Gastroesophageal sphincter (tissue), 4 donors: ENCODE measurements around the gene LEFTY2. TPM values are rescaled to one million over a fixed set of nuclear protein-coding genes. Genes with fewer than 3 reads are reported as not detected.

Source experiments
- ATAC-seq: fragments of 150-250 bp; one replicate; pipeline ENCODE4 v1.9.1; 2016; ENCODE audit warnings: mild to moderate bottlenecking, moderate library complexity
- H3K27ac ChIP-seq, 4 donors: fragments of 200-600 bp; sonication (generic) in 3 of 4; 1 replicate in 3 of 4; 2 replicates in 1 of 4; pipeline ENCODE4 v1.5.1; 2016 to 2019
- H3K27me3 ChIP-seq: fragments of 200-600 bp; sonication (generic); one replicate; pipeline ENCODE4 v1.5.1; 2019
- H3K36me3 ChIP-seq, 2 donors: fragments of 200-600 bp; sonication (generic); one replicate each; pipeline ENCODE4 v1.5.1; 2019; ENCODE audit warnings: control low read depth in 1 of 2
- H3K4me1 ChIP-seq, 3 donors: fragments of 200-600 bp; sonication (generic); 1 replicate in 2 of 3; 2 replicates in 1 of 3; pipeline ENCODE4 v1.5.1; 2016 to 2019; ENCODE audit warnings: control low read depth in 2 of 3
- H3K4me3 ChIP-seq, 2 donors: fragments of 200-600 bp; sonication (generic); one replicate each; pipeline ENCODE4 v1.5.1; 2019; ENCODE audit warnings: mild to moderate bottlenecking in 1 of 2, moderate library complexity in 1 of 2
- H3K9me3 ChIP-seq, 3 donors: fragments of 200-600 bp; sonication (generic); one replicate each; pipeline ENCODE4 v1.5.1; 2017 to 2019; ENCODE audit warnings: control low read depth in 2 of 3
- CTCF ChIP-seq, 4 experiments: fragments of 200-600 bp in 2 of 4; fragments of 450-650 bp in 2 of 4; sonication (generic) in 1 of 4; IDR thresholded peaks; one replicate each; pipeline ENCODE4 v1.5.1; 2017 to 2019; ENCODE audit warnings: antibody characterized with exemption in 4 of 4, mild to moderate bottlenecking in 2 of 4, moderate library complexity in 2 of 4
- EP300 ChIP-seq: sonication (generic); formaldehyde crosslinking; IDR thresholded peaks from one replicate; pipeline ENCODE4 v1.6.1; 2017; ENCODE audit warnings: antibody characterized with exemption, mild to moderate bottlenecking
- POLR2A ChIP-seq, 2 donors: fragments of 450-650 bp; IDR thresholded peaks; one replicate each; pipeline ENCODE4 v1.6.1; 2017; ENCODE audit warnings: antibody characterized with exemption in 2 of 2, mild to moderate bottlenecking in 2 of 2, moderate library complexity in 1 of 2
- POLR2AphosphoS5 ChIP-seq: sonication (generic); formaldehyde crosslinking; IDR thresholded peaks from one replicate; pipeline ENCODE4 v1.6.1; 2017; ENCODE audit warnings: antibody characterized with exemption
- WGBS, 2 donors: methylation state at CpG; one replicate each; pipeline ENCODE4 v1.1.5; 2018; ENCODE audit warnings: low coverage in 1 of 2; 5-methylcytosine and 5-hydroxymethylcytosine counted together
- total RNA-seq, 4 donors: library from RNA; depleted of rRNA; stranded (reverse); fragments of >200 nt; gene quantifications; one replicate each; pipeline ENCODE4 v1.1.0, GENCODE V29; 2016

LEFTY2 gene
- 1 to 10 TPM in 1 of 4 donors, not detected in 3; 1.1 TPM for total RNA-seq

GRCh38 chr1:225941187-225941941 is at the start of gene LEFTY2:
Gene LEFTY2, minus strand, starts transcription at chr1:225941220. Its CDS starts 80 bp downstream, at chr1:225941140.
- Histone ChIP-seq H3K4me3 (no peak within 1 kb of the TSS), H3K27ac (peak within 1 kb of the TSS in 1 of 4 donors; percentile 49), H3K9me3 (no peaks in the 10 kb centered on the region), H3K36me3 (no peaks in the 10 kb centered on the region), H3K27me3 (peaks cover 15% of the 10 kb centered on the region), H3K4me1 (peaks cover 0 to 26% (median 12%) of the 10 kb centered on the region in 3 donors)
- 37 to 46% methylated on average over 2 to 3 of the region's 6 CpGs for WGBS, 2 donors
- peak; percentile 20 for ATAC-seq
- TF ChIP-seq EP300 (no peak), POLR2AphosphoS5 (no peak), CTCF (IDR thresholded peaks at IDR 0.05) (no peak), POLR2A (IDR thresholded peaks at IDR 0.05) (no peak)

DNA sequence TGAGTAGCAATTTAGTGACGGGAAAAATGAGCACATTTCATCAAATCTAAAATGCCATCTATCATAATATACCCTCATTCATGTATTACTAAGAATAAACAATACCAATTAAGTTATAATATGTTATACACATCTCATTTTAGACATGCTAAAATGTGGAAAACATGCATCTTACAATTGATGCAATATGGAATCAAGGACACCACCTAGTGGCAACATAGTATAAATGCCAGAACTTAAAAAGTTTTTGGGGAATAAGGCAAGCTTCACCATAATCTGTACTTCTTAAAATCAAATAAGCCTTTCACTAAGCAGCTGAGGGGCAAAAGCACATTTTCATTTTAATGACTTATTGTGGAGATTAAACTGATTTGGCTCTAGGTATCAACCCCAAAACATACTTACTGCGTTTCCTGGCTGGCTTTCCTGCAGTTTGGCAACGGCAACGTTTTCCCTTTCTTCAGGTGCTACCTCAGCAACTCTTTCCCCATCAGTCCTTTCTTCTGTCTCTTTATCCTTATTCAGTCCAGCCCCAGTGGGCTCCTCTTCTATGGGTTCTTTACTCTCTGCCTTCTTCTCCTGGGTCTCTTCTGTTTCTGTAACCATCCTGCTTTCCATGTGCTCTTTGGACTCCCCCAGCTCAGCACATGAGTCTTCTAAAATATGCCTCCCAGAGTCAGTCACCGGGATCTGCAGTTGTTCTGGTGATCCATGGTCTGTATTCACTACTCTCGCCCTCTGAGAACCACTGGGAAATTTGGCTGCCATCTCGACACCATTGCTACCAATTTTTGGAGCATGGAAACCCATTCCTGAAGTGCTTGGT is 46.7 kb upstream of the LEFTY2 start:
- H3K27ac ChIP-seq = peak overlapping the region in 1 of 4 donors; percentile 25
- no peaks in the 10 kb centered on the region for H3K9me3 ChIP-seq
- 74 to 75% methylated on average over 4 to 7 of the region's 7 CpGs for WGBS, 2 donors
- ATAC-seq = no peak
- peak; percentile 54 to 74 (median 64) for TF ChIP-seq CTCF (IDR thresholded peaks at IDR 0.05)
- TF ChIP-seq EP300 = no peak
- TF ChIP-seq POLR2AphosphoS5 = no peak
- peaks cover 0 to 13% (median 0%) of the 10 kb centered on the region in 3 donors for H3K4me1 ChIP-seq
- H3K4me3 ChIP-seq = no peak overlapping the region
- peaks cover 0 to 99% of the 10 kb centered on the region in 2 donors for H3K36me3 ChIP-seq
- no peaks in the 10 kb centered on the region for H3K27me3 ChIP-seq

DNA sequence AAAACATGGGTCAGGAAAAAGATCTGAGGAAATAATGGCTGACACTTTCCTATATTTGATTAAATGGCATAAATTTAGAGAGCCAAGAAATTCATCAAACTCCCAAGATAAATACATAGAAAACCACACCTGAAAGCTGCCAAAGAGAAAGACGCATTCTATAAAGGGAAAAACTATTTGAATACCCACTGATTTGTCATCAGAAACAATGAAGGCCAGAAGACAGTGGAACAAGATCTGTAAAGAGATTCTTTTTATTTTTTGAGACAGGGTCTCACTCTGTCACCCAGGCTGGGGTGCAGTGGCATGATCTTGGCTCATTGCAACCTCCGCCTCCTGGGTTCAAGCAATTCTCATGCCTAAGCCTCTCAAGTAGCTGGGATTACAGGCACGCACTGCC is 40.7 kb upstream of the LEFTY2 start:
- peaks cover 0 to 97% of the 10 kb centered on the region in 2 donors for H3K36me3 ChIP-seq
- ATAC-seq = no peak
- no peak for TF ChIP-seq CTCF (IDR thresholded peaks at IDR 0.05)
- no peak for TF ChIP-seq POLR2AphosphoS5
- TF ChIP-seq POLR2A (IDR thresholded peaks at IDR 0.05) = no peak
- no peak for TF ChIP-seq EP300
- H3K4me3 ChIP-seq = no peak overlapping the region
- peaks cover 0 to 5% (median 0%) of the 10 kb centered on the region in 3 donors for H3K9me3 ChIP-seq
- WGBS, 2 donors = 89 to 100% methylated on average over 1 to 3 of the region's 3 CpGs
- no peaks in the 10 kb centered on the region for H3K4me1 ChIP-seq
- no peaks in the 10 kb centered on the region for H3K27me3 ChIP-seq
- no peak overlapping the region for H3K27ac ChIP-seq

DNA sequence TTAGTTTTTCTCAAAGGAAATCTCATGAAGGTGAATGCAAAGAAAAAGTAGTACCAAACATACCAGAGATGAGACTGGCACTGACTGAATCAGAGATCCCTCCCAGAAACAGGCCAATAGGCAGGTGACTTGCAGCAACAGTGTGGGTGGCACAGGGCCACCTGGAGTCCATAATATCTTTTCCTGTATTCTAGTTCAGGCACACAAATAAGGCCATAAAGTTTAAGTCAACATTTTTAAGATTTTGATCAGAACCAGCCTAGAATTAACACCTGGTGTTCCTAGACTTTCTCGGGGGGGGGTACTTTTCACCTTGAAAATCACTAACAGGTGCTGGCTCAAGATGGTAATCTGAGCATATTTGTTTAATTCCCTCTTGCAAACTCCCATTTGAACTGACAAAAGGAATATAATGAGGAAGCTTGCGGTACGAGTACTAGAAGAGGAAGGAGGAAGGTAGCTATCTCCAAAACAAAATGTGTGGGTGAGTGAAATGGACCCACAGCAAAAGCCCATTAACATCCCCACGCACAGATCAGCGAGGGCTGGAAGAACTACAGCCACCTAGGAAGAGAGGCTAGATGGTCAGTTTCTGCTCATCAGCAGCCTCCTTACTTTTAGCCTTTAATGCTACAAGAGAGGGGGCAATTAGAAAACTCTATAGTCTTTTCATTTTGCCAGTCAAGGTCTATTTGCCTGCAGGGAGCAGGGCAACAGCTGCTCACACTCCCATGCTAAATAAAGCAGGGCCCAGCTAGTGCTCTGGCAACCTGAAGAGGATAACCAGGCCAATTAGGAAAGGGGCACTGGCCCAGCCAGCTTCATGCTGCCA is 39.2 kb upstream of the LEFTY2 start:
- peaks cover 0 to 5% (median 0%) of the 10 kb centered on the region in 3 donors for H3K9me3 ChIP-seq
- WGBS, 2 donors = 87 to 89% methylated on average over 4 to 5 of the region's 5 CpGs
- H3K27me3 ChIP-seq = no peaks in the 10 kb centered on the region
- TF ChIP-seq CTCF (IDR thresholded peaks at IDR 0.05) = no peak
- no peak for TF ChIP-seq POLR2AphosphoS5
- no peak overlapping the region for H3K4me3 ChIP-seq
- no peak overlapping the region for H3K27ac ChIP-seq
- ATAC-seq = no peak
- H3K4me1 ChIP-seq = peaks cover 0 to 3% (median 0%) of the 10 kb centered on the region in 3 donors
- peaks cover 0 to 82% of the 10 kb centered on the region in 2 donors for H3K36me3 ChIP-seq
